NT2/D1 (cell line): Measurements from ENCODE around the gene WNT6.

Experiments
- DNase-seq: peaks from one replicate; pipeline ENCODE4 v3.0.0-alpha.2; 2011; ENCODE audit warnings: low read depth, low spot score
- H3K27me3 ChIP-seq: 2 replicates; pipeline ENCODE4 v1.6.0; 2011; ENCODE audit warnings: mild to moderate bottlenecking; ENCODE audit not compliant: insufficient read length, insufficient read depth
- H3K36me3 ChIP-seq: 2 replicates; pipeline ENCODE4 v1.6.1; 2011; ENCODE audit warnings: mild to moderate bottlenecking, low read length, mixed read lengths; ENCODE audit not compliant: insufficient read depth, insufficient read length
- H3K4me1 ChIP-seq: 2 replicates; pipeline ENCODE4 v1.5.1; 2011; ENCODE audit not compliant: insufficient read depth, insufficient read length
- H3K4me3 ChIP-seq: 2 replicates; pipeline ENCODE4 v1.5.1; 2011; ENCODE audit warnings: low read depth; ENCODE audit not compliant: insufficient read length
- H3K9ac ChIP-seq: 2 replicates; pipeline ENCODE4 v1.6.0; 2011; ENCODE audit warnings: low read depth; ENCODE audit not compliant: insufficient read length
- H3K9me3 ChIP-seq: 2 replicates; pipeline ENCODE4 v1.5.1; 2011; ENCODE audit warnings: mild to moderate bottlenecking, low read length; ENCODE audit not compliant: insufficient read depth
- SUZ12 ChIP-seq: IDR thresholded peaks from 2 replicates; pipeline ENCODE4 v1.6.1; 2011; ENCODE audit not compliant: insufficient read length, insufficient read depth; ENCODE audit errors: extremely low read depth
- YY1 ChIP-seq: IDR thresholded peaks from 2 replicates; pipeline ENCODE4 v1.6.1; 2011; ENCODE audit not compliant: insufficient read length, insufficient read depth
- ZNF274 ChIP-seq: IDR thresholded peaks from 2 replicates; pipeline ENCODE4 v1.6.1; 2011; ENCODE audit warnings: mild to moderate bottlenecking, low read depth, low read length

Gene WNT6

DNA sequence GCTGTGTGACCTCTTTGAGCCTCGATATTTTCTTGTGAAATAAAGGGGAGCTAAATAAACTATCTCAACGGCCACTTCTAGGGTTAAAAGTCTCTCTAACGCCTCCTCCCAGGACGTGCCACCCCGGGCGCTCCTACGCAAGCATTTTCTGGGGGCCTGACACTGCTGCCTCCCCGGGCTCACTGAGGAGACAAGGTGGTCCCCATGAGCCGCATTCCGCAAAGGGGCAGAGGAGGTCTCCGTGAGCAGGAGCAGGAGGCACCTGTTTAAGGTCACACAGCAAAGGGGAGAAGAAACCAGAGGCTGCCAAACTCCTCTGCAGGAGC lies 20.1 kb downstream of the WNT6 start:
- Histone ChIP-seq H3K9ac (peak overlapping the region; percentile 33), H3K9me3 (no peaks in the 10 kb centered on the region), H3K36me3 (no peaks in the 10 kb centered on the region), H3K27me3 (peaks cover 95% of the 10 kb centered on the region), H3K4me1 (peaks cover 26% of the 10 kb centered on the region), H3K4me3 (peak overlapping the region; percentile 27)
- TF ChIP-seq YY1 (no peak), ZNF274 (no peak), SUZ12 (no peak)
- DNase-seq: no peak

DNA sequence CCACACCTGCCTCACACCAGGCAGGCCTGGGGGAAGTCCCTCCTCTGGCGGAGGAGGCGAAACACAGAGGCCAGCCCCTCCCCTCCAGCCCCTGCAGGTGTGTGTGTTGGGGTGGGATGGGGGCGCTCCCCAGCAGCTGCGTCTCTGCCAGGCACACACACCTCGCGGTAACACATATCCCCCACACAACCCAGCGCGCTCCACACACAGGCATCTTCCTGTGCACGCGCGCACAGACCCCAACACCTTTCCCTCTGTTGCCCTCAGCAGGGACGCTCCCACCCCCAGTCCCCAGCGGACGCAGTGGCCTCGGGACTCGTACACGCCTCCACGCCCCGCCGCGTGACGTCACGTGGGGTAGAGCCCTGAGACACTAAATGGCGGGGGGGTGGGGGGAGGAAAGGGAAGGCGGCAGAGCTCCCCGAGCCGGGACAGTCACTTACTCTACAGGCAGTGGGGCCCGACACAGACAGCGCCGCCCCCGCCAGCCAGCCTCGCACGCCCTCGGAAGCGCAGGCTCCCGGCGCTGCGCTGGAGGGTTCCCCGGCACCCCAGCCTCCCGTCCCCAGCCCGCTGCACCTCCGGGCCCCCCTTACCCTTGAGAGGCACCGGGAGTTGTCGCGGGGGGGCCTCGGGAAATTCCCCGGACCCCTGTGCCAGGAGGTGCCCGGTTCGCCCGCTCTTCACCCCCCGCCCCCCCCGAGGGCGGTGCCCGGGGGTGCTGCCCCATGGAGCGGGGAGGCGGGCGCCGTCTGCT lies 20.7 kb downstream of the WNT6 start, which contains the start of gene WNT10A:
TSS of gene WNT10A (plus strand) at position 751 of the 757 bp plus-strand sequence. CDS start 144 bp downstream, outside the sequence.
- no peaks in the 10 kb centered on the region for H3K9me3 ChIP-seq
- peaks cover 26% of the 10 kb centered on the region for H3K4me1 ChIP-seq
- TF ChIP-seq SUZ12 (peak; percentile 77), YY1 (no peak), ZNF274 (no peak)
- peak within 1 kb of the TSS; percentile 27 for H3K4me3 ChIP-seq
- peaks cover 97% of the 10 kb centered on the region for H3K27me3 ChIP-seq
- DNase-seq: no peak
- H3K36me3 ChIP-seq: no peaks in the 10 kb centered on the region
- H3K9ac ChIP-seq: peak within 1 kb of the TSS; percentile 33

DNA sequence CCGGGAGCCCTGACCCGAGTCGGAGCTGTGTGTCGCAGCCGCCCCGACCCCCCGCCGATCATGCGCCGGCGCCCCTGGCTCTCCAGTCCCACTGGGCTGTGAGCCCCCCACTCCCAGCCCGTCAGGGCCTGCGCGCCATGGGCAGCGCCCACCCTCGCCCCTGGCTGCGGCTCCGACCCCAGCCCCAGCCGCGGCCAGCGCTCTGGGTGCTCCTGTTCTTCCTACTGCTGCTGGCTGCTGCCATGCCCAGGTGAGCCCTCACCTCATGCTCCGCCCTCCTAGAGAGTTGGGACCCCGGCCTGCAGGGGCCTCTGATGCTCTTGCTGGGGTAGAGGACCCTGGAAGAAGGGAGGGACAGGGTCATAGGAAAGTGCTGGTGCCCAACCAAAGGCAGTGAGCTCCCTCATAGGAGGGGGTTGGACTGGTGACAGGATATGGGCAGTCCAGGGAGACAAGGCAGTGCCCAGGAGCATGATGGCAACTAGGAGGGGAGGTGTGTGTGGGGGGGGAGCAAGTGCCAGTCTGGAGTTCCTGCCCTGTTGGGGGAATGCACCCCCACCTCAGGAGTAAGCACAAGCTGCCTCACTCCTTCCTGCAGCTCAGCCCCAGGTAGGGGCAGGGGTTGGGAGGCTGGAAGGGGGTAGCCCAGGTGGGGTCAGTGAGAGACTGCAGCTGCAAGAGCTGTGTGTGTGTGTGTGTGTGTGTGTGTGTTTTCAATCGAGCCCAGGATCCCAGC lies 21.4 kb downstream of the WNT6 start:
- TF ChIP-seq YY1 (no peak), ZNF274 (no peak), SUZ12 (no peak)
- Histone ChIP-seq H3K9ac (no peak overlapping the region), H3K4me1 (peaks cover 26% of the 10 kb centered on the region), H3K4me3 (no peak overlapping the region), H3K36me3 (no peaks in the 10 kb centered on the region), H3K27me3 (peaks cover 97% of the 10 kb centered on the region), H3K9me3 (no peaks in the 10 kb centered on the region)
- no peak for DNase-seq

DNA sequence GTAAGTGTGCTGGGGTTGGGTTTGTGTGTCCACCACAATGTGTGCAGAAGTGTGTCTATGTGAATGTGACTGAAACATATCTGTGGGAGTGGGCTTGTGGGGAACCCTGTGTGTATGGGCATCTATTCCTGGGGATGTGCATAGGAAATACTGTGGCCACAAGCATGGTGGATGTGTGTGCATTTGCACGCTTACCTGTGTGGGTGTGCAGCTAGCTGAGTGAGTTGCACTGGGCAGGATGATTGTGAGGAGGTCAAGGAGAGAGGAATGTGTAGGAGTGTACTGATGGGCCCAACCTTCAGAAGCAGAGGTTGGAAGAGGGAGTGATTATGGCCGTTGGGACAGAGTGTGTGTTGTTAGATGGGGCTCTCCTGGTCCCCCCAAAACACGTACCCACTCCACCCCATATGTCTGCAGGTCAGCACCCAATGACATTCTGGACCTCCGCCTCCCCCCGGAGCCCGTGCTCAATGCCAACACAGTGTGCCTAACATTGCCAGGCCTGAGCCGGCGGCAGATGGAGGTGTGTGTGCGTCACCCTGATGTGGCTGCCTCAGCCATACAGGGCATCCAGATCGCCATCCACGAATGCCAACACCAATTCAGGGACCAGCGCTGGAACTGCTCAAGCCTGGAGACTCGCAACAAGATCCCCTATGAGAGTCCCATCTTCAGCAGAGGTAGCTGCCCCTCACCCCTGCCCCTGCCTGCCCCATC lies 22.3 kb downstream of the WNT6 start:
- no peak for DNase-seq
- no peak overlapping the region for H3K4me3 ChIP-seq
- no peaks in the 10 kb centered on the region for H3K9me3 ChIP-seq
- no peak overlapping the region for H3K9ac ChIP-seq
- no peaks in the 10 kb centered on the region for H3K36me3 ChIP-seq
- H3K4me1 ChIP-seq: peaks cover 28% of the 10 kb centered on the region
- TF ChIP-seq YY1: no peak
- TF ChIP-seq SUZ12: no peak
- no peak for TF ChIP-seq ZNF274
- peaks cover 94% of the 10 kb centered on the region for H3K27me3 ChIP-seq

DNA sequence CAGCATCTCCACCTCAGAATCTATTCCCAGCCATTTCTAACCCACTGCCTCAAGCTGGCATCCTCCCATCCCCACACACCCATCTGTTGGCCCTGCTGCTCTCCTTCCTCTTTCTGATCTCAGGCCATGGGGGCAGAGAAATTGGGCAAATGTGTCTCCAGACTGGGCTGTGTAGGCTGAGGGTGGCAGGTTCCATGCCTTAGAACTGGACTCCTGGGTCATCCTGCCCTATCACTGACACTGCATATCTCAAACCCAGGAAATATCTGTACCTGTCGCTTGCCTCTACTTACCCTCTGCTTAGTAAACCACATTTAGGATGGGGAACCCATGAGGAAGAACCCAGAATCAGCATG lies 22.8 kb downstream of the WNT6 start:
- H3K36me3 ChIP-seq: no peaks in the 10 kb centered on the region
- H3K9me3 ChIP-seq: no peaks in the 10 kb centered on the region
- no peak for DNase-seq
- no peak overlapping the region for H3K9ac ChIP-seq
- TF ChIP-seq ZNF274 (no peak), SUZ12 (peak; percentile 24)
- H3K27me3 ChIP-seq: peaks cover 93% of the 10 kb centered on the region
- no peak overlapping the region for H3K4me3 ChIP-seq
- peaks cover 24% of the 10 kb centered on the region for H3K4me1 ChIP-seq

DNA sequence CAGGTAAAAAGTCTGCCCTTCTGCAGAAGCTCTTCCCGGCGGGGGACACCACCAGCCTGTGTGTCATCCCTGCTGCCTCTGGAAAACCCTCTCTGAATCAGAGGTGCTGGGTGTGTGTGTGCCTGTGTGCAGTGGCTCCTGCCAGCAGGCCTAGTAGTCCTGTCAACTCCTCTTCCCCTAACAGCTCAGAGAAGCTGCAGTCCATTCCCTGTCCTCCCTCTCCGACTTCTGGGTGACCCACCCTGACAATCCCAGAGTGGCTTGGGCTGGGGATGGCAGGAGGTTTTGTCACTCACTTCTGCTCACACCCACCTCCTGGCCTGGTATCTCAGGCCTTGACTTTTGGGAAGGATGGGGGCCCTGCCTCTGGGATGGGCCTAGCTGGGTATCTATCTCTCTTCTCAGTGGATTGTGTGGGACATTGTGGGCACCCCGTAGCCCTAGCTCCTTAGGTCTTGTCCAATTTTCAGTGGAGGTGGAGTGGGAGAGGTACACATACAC lies 23.3 kb downstream of the WNT6 start:
- no peaks in the 10 kb centered on the region for H3K9me3 ChIP-seq
- DNase-seq: no peak
- H3K36me3 ChIP-seq: no peaks in the 10 kb centered on the region
- no peak overlapping the region for H3K4me3 ChIP-seq
- H3K27me3 ChIP-seq: peaks cover 93% of the 10 kb centered on the region
- H3K9ac ChIP-seq: peak overlapping the region; percentile 21
- TF ChIP-seq SUZ12 (peak; percentile 45), YY1 (no peak), ZNF274 (no peak)
- peaks cover 22% of the 10 kb centered on the region for H3K4me1 ChIP-seq

DNA sequence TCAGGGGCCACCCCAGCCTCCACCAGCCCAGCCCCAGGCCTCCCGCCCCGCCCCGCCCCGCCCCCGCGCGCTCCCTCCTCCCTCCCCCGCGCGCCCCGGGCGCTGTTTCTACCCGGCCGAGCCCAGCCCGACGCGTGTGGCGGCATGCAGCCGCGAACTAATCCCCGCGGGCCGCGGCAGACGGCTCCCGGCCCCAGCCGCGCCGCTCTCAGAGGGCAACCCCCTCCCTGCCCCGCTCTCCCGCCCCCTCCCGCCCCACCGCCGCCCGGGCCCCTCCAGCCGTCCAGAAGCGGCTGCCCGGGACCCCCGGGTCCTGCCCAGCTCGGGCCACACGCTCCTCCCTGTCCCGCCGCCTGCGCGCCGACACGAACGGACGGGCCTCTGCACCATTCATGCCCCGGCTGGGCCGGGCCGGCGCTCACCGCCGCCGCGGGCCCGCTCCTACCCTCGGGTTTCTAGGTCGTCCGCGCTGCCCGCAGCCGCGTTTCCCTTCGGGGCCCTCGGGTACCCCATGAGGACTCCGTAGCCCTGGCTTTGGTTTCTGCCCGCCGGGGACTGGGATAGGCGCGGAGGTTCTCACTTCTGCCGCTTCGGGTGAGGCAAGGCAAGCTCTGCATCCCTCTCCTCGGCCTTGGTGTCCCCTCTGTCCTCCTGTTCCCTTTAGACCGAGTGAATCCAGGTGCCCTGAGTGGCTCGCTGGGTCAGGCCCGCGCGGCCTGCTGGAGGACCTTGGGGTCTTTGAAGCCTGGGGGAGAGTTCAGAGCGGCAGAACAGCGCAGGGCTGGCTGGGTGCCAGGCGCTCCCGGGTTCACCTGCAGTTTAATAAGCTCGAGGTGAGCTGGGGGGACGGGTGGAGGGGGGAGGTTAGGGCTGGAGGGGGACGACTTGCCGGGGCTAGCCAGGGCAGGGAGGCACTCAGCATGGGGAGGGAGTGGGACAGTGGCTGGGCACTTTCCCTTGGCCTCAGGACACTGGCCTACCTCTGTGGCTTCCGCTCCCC lies 24.2 kb downstream of the WNT6 start:
- H3K27me3 ChIP-seq: peaks cover 92% of the 10 kb centered on the region

More for the DNA sequence above, 24.2 kb downstream of the WNT6 start:
- H3K4me1 ChIP-seq: peaks cover 17% of the 10 kb centered on the region
- no peaks in the 10 kb centered on the region for H3K9me3 ChIP-seq
- no peak for DNase-seq
- H3K36me3 ChIP-seq: no peaks in the 10 kb centered on the region
- peak overlapping the region; percentile 69 for H3K9ac ChIP-seq
- peak overlapping the region; percentile 36 for H3K4me3 ChIP-seq
- TF ChIP-seq YY1 (no peak), ZNF274 (no peak), SUZ12 (peak; percentile 44)
